HAP-1 (cell line): Measurements from ENCODE around the gene OTOGL.
A peak's percentile ranks its signal among the peaks of the same experiment; 100 is the strongest.

Experiments
- DNase-seq, 2 experiments: peaks; one replicate each; pipeline ENCODE4 v3.0.0-alpha.2; 2016 to 2020; ENCODE audit warnings: low spot score in 2 of 2
- H3K27me3 ChIP-seq: fragments of 250-450 bp; sonication (Bioruptor Pico); 2 replicates; pipeline ENCODE4 v1.5.1; 2020; ENCODE audit warnings: low read depth, mild to moderate bottlenecking, moderate library complexity
- H3K36me3 ChIP-seq: fragments of 250-450 bp; sonication (Bioruptor Pico); replicated peaks from 2 replicates; pipeline ENCODE4 v1.5.1; 2020; ENCODE audit warnings: mild to moderate bottlenecking
- H3K4me1 ChIP-seq: fragments of 250-450 bp; sonication (Bioruptor Pico); 2 replicates; pipeline ENCODE4 v1.5.1; 2020; ENCODE audit warnings: mild to moderate bottlenecking
- H3K4me3 ChIP-seq: fragments of 250-450 bp; sonication (Bioruptor Pico); 2 replicates; pipeline ENCODE4 v1.5.1; 2020; ENCODE audit warnings: mild to moderate bottlenecking, moderate library complexity
- H3K9me3 ChIP-seq: fragments of 250-450 bp; sonication (Bioruptor Pico); 2 replicates; pipeline ENCODE4 v1.5.1; 2020; ENCODE audit warnings: mild to moderate bottlenecking, moderate library complexity
- in situ Hi-C: fragments of 300-500 bp; cut with MboI; formaldehyde crosslinking; loops from 3 replicates; pipeline ENCODE4 v1.14.3; 2020; ENCODE audit warnings: low sequenced_read_pairs, inconsistent platforms, mixed read lengths

The OTOGL gene

DNA sequence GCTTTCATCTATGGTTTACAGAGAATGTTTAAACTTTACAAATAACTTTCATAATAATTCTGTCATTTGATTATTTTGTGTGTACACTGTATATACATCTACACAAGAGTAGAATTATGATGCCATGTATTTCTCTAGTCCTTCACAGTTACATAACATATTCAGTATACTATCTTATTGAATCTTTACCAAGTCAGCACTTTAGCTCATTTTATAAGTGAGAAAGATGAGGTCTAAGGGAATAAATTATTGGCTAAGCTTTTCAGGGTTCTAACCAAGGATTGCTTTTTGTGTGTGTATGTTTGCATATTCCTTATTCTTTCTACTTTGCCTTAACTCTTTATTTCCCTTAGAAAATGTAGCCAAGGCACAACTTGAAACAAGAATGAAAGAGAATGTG is 260.4 kb downstream of the OTOGL start:
- no peaks in the 10 kb centered on the region for H3K4me1 ChIP-seq
- no peaks in the 10 kb centered on the region for H3K36me3 ChIP-seq
- in situ Hi-C loops = no loop called here
- H3K9me3 ChIP-seq = no peaks in the 10 kb centered on the region
- DNase-seq = no peak
- no peak overlapping the region for H3K4me3 ChIP-seq
- no peaks in the 10 kb centered on the region for H3K27me3 ChIP-seq

DNA sequence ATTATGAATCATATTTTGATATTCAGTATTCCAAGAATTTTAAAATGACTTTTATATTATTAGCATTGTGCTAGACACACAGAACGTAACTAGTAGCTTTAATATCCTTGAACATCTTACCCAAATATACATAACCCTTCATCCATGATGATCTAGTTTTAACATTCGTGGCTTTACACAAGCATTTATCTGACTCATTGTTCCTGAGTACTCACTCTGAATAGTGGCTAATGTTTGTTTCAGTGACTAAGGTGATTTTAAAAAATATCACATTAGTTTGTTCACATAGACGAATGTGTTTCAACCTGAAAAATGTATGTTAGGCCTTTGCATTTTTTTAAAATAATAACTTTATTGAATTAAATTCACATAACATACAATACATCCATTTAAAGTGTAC is 264.7 kb downstream of the OTOGL start:
- no peaks in the 10 kb centered on the region for H3K36me3 ChIP-seq
- no peak overlapping the region for H3K4me3 ChIP-seq
- H3K4me1 ChIP-seq = no peaks in the 10 kb centered on the region
- in situ Hi-C loops = no loop called here
- H3K9me3 ChIP-seq = no peaks in the 10 kb centered on the region
- no peaks in the 10 kb centered on the region for H3K27me3 ChIP-seq
- no peak for DNase-seq

- H3K9me3 ChIP-seq = no peaks in the 10 kb centered on the region
- no peak for DNase-seq
- no peaks in the 10 kb centered on the region for H3K4me1 ChIP-seq
- no peaks in the 10 kb centered on the region for H3K36me3 ChIP-seq
- H3K4me3 ChIP-seq = no peak overlapping the region
- no peaks in the 10 kb centered on the region for H3K27me3 ChIP-seq
- in situ Hi-C loops = no loop called here
These were observed 274.3 kb downstream of the OTOGL start for GRCh38 chr12:80373666-80374065.

DNA sequence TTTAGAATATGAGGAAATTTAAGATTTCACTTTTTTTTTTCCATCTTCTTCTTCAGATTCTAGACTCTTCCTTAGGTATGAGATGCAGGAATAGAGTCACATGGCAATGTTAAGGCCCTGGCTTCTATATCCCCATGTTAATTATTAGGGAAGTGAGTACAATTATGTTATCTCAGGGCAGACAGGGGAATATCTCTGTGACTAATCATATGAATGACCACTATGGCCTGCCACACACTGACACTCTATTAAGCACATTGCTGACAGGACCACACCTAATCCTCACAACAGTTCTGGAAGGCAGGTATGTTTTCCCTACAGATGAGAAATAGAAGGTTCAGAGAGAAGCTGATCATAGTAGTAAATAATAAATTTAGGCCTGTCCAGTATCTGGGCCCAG is 275.3 kb downstream of the OTOGL start:
- no peaks in the 10 kb centered on the region for H3K4me1 ChIP-seq
- DNase-seq = no peak
- in situ Hi-C loops = no loop called here
- H3K9me3 ChIP-seq = no peaks in the 10 kb centered on the region
- H3K36me3 ChIP-seq = no peaks in the 10 kb centered on the region
- H3K4me3 ChIP-seq = no peak overlapping the region
- H3K27me3 ChIP-seq = no peaks in the 10 kb centered on the region

DNA sequence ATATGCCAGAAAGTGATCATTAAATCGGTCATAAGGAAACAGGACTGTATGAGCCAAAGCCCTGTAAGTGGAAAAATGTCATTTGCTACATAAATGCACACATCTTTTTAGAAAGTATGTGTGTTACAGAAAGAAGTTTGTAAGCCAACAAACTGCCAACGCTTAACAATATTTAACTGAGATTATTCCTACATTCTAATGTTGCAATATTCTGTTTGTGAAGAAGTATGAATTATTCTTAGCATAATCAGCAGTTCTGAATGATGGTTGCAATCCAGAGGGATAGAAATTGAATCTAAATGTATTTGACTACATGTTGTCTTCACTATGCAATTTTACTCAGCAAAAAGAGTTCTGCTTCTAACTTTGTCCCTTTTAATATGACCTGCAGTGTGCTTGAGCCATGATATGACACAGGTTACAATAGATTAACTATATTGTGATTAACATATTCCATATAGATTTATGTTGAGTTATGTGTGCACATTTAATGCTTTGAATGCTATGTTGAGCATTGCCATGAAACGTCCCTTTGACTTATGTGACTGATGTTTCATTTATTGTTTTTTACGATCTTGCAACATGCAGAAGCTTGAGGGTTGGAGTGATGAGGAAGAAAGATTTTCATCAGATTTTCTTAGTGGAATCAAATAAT is 277.9 kb downstream of the OTOGL start:
- Histone ChIP-seq H3K36me3 (no peaks in the 10 kb centered on the region), H3K4me1 (no peaks in the 10 kb centered on the region), H3K27me3 (no peaks in the 10 kb centered on the region), H3K9me3 (no peaks in the 10 kb centered on the region), H3K4me3 (no peak overlapping the region)
- no peak for DNase-seq
- in situ Hi-C loops = no loop called here

DNA sequence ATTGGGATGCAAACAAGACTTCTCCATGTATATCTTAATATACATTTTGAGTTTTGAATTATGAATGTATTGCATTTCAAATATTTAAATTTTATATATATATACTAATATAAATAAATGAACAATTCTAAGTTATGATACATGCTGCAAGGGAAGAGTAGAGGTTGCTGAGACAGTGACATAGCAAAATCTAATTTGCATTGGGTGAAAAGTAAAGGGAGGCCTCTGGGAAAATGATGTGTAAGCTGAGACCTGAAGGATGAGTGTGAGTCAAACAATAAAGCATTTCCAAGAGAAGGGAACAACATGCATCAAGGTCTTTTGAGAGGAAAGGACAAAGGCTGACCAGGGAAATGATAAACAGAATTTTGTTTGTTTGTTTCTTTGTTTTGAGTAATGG is 281.8 kb downstream of the OTOGL start:
- DNase-seq = no peak
- Histone ChIP-seq H3K9me3 (no peaks in the 10 kb centered on the region), H3K36me3 (no peaks in the 10 kb centered on the region), H3K27me3 (no peaks in the 10 kb centered on the region), H3K4me1 (no peaks in the 10 kb centered on the region), H3K4me3 (no peak overlapping the region)
- in situ Hi-C loops = no loop called here

- in situ Hi-C loops = no loop called here
- H3K36me3 ChIP-seq = no peaks in the 10 kb centered on the region
- no peaks in the 10 kb centered on the region for H3K9me3 ChIP-seq
- no peaks in the 10 kb centered on the region for H3K4me1 ChIP-seq
- H3K27me3 ChIP-seq = no peaks in the 10 kb centered on the region
- no peak for DNase-seq
- H3K4me3 ChIP-seq = no peak overlapping the region
These were observed 282.9 kb downstream of the OTOGL start for GRCh38 chr12:80382254-80382653.

DNA sequence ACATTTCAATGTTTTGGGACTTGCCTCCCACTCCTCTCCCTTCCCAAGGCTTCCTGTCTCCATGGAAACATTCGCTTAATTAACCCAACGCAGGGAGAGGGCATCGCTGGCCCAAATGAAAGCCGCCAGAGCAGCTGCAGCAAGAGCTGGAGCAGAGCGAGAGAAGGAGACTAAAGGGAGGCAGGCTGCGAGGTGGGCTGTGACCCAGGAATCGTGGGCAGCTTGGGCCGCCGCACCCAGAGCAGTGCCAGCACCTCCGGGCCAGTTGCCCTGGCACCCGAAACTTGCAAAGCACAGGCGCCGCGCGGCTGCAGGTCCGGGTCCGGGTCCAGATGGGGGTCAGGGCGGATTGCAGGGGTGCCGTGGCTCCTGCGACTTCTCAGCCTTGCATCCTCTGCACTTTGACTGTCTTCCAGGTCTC is 301.2 kb downstream of the OTOGL start:
- H3K4me3 ChIP-seq = no peak overlapping the region

GRCh38 chr12:80401191-80401590 is 301.9 kb downstream of the OTOGL start:
- no peak overlapping the region for H3K4me3 ChIP-seq
- H3K27me3 ChIP-seq = no peaks in the 10 kb centered on the region; the same call in none of the 2 replicates
- H3K4me1 ChIP-seq = no peaks in the 10 kb centered on the region
- in situ Hi-C loops = no loop called here
- no peaks in the 10 kb centered on the region for H3K36me3 ChIP-seq
- DNase-seq = no peak
- H3K9me3 ChIP-seq = no peaks in the 10 kb centered on the region

More for the DNA sequence above, 301.2 kb downstream of the OTOGL start:
- Histone ChIP-seq H3K4me1 (no peaks in the 10 kb centered on the region), H3K9me3 (no peaks in the 10 kb centered on the region), H3K27me3 (no peaks in the 10 kb centered on the region; the same call in none of the 2 replicates), H3K36me3 (no peaks in the 10 kb centered on the region)
- no peak for DNase-seq
- in situ Hi-C loops = no loop called here

GRCh38 chr12:80404629-80405028 is 305.3 kb downstream of the OTOGL start:
- Histone ChIP-seq H3K9me3 (no peaks in the 10 kb centered on the region), H3K4me3 (no peak overlapping the region), H3K4me1 (no peaks in the 10 kb centered on the region), H3K36me3 (no peaks in the 10 kb centered on the region), H3K27me3 (peaks cover 5% of the 10 kb centered on the region)
- in situ Hi-C loops = no loop called here
- DNase-seq = no peak

DNA sequence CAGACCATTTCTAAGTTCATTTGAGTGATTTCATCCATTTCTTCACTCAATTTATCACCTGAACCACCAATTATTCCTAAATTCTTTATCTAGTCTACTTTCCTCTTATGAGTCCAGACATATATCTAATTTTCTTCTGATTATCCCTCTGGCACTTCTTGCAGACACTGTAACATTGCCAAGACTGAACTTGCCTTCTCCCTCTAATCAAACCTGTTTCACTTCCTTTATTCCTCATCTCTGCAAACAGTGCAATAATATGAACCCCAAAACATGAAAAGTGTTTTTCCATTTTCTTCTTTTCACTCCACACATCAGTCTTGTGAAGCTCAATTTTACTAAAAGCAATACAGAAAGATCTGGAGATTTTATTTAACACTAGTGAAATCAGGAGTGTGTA is 306.9 kb downstream of the OTOGL start:
- peaks cover 5% of the 10 kb centered on the region for H3K27me3 ChIP-seq
- H3K4me1 ChIP-seq = no peaks in the 10 kb centered on the region
- H3K36me3 ChIP-seq = no peaks in the 10 kb centered on the region
- no peak overlapping the region for H3K4me3 ChIP-seq
- in situ Hi-C loops = no loop called here
- no peaks in the 10 kb centered on the region for H3K9me3 ChIP-seq
- no peak for DNase-seq

DNA sequence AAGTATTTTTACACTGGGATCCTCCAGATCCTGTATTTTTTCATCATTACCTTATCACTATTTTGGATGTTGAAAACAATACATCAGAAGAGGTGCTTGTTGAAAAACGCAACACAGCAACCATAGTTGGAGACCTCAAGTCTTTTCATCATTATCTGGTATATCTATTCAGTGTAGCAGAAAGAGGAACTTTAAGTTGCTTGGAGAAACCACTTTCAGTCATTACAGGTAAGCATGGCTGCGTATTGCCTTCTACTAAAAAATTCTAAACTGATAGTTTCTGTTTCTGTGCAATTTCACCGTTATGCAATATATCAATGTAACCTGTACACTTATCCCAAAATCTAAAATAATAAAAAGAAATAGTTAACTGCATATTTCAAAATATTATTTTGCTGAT is 312.4 kb downstream of the OTOGL start:
- H3K4me1 ChIP-seq = no peaks in the 10 kb centered on the region
- in situ Hi-C loops = no loop called here

DNA sequence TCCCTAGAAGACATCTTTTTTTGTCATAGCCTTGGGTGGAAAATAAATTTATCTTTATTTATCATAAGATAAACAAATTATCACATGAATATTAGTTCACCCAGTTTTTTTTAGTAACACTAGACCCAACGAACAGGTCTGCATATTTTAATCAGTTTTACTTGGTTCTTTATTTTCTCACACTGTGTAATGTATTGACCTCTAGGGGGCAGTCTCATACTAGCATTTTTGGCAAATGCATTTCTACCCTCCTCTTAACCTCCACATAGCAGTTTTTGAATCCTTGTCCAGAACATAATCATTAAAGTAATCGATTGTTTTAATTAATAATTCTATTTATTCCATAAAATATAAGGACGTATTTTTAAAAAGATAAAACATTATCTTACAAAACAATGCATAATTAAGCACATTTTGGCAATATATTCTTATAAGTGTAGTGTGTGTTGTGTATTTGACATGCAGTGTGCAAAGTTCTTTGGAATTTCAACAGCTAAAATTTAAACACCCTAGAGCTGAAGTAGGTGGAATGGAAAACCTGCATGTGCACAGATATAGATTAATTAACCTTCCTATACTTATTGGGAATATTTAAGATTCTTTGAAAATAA is 313.1 kb downstream of the OTOGL start:
- no peaks in the 10 kb centered on the region for H3K9me3 ChIP-seq
- no peaks in the 10 kb centered on the region for H3K36me3 ChIP-seq
- in situ Hi-C loops = no loop called here
- peak in 1 of 2 experiments; percentile 66 for DNase-seq
- no peak overlapping the region for H3K4me3 ChIP-seq
- H3K4me1 ChIP-seq = no peaks in the 10 kb centered on the region
- H3K27me3 ChIP-seq = peaks cover 7% of the 10 kb centered on the region; the same call in 1 of the 2 replicates

More for the DNA sequence above, 312.4 kb downstream of the OTOGL start:
- no peaks in the 10 kb centered on the region for H3K36me3 ChIP-seq
- H3K9me3 ChIP-seq = no peaks in the 10 kb centered on the region
- H3K27me3 ChIP-seq = peaks cover 7% of the 10 kb centered on the region; the same call in 1 of the 2 replicates
- no peak for DNase-seq
- no peak overlapping the region for H3K4me3 ChIP-seq

GRCh38 chr12:80413462-80413861 is 314.1 kb downstream of the OTOGL start:
- in situ Hi-C loops = no loop called here
- no peak for DNase-seq
- Histone ChIP-seq H3K4me3 (no peak overlapping the region), H3K27me3 (0 out of 2 replicates have a peak, but pooled peaks cover 2% of the 10 kb centered on the region), H3K9me3 (no peaks in the 10 kb centered on the region), H3K4me1 (no peaks in the 10 kb centered on the region), H3K36me3 (no peaks in the 10 kb centered on the region)
